ENCODE results near the gene PFN4.

Gene PFN4

DNA sequence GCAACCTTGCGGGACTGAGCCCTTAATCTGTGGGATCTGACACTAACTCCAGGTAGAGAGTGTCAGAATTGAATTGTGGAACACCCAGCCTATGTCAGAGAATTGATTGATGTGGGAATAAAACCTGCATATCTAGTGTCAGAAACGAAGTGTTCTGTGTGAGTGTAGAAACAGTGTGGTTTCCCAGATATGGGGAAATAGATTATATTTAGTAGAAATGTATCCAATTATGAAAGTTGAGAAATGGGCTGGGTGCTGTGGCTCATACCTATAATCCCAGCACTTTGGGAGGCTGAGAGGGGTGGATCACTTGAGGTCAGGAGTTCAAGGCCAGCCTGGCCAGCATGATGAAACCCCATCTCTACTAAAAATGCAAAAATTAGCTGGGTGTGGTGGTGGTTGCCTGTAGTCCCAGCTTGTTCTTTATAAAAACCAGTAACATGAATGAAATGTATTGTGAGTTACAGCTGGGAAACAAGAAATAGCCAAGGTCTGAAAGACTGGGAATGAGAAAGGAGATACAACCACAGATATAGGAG is 34.2 kb downstream of the PFN4 start:
- H3K9me3 Mint-ChIP-seq = no peaks in the 10 kb centered on the region
- no peak overlapping the region for H3K27ac Mint-ChIP-seq
- TF ChIP-seq, protein P1, sequence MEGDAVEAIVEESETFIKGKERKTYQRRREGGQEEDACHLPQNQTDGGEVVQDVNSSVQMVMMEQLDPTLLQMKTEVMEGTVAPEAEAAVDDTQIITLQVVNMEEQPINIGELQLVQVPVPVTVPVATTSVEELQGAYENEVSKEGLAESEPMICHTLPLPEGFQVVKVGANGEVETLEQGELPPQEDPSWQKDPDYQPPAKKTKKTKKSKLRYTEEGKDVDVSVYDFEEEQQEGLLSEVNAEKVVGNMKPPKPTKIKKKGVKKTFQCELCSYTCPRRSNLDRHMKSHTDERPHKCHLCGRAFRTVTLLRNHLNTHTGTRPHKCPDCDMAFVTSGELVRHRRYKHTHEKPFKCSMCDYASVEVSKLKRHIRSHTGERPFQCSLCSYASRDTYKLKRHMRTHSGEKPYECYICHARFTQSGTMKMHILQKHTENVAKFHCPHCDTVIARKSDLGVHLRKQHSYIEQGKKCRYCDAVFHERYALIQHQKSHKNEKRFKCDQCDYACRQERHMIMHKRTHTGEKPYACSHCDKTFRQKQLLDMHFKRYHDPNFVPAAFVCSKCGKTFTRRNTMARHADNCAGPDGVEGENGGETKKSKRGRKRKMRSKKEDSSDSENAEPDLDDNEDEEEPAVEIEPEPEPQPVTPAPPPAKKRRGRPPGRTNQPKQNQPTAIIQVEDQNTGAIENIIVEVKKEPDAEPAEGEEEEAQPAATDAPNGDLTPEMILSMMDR (IDR thresholded peaks at IDR 0.05; ENCODE audit: unreplicated experiment in 3 of 3) = no peak
- H3K4me1 Mint-ChIP-seq = peaks cover 8% of the 10 kb centered on the region
- no peaks in the 10 kb centered on the region for H3K27me3 Mint-ChIP-seq (ENCODE audit: low read depth)
- peaks cover 24% of the 10 kb centered on the region for H3K36me3 Mint-ChIP-seq (ENCODE audit: low read depth)
- no peak overlapping the region for H3K4me3 Mint-ChIP-seq

DNA sequence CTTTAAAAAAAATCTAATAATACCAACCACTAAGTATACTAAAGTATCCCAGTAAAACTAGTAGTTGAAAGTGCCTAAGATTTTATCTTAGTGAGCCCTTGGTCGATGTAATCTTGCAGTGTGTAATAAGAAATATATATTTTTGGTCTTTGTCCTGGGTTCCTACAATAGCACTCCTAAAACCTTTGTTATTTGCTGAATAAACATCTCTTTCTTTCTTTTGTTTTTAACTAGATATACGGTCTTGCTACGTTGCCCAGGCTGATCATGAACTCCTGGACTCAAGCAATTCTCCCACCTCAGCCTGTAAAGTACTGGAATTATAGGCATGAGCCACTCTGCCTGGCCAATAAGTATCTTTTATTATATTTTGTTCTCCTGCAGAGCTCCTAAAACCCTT is 36.1 kb downstream of the PFN4 start:
- peaks cover 22% of the 10 kb centered on the region for H3K4me1 Mint-ChIP-seq
- H3K4me3 Mint-ChIP-seq = peak overlapping the region; percentile 21 to 65 (median 31)
- TF ChIP-seq, protein P1 (IDR thresholded peaks at IDR 0.05; ENCODE audit: unreplicated experiment in 3 of 3) = no peak
- H3K36me3 Mint-ChIP-seq (ENCODE audit: low read depth) = peaks cover 25% of the 10 kb centered on the region
- H3K27me3 Mint-ChIP-seq (ENCODE audit: low read depth) = no peaks in the 10 kb centered on the region
- peak overlapping the region in 2 of 3 experiments; percentile 16 to 62 for H3K27ac Mint-ChIP-seq
- H3K9me3 Mint-ChIP-seq = no peaks in the 10 kb centered on the region

DNA sequence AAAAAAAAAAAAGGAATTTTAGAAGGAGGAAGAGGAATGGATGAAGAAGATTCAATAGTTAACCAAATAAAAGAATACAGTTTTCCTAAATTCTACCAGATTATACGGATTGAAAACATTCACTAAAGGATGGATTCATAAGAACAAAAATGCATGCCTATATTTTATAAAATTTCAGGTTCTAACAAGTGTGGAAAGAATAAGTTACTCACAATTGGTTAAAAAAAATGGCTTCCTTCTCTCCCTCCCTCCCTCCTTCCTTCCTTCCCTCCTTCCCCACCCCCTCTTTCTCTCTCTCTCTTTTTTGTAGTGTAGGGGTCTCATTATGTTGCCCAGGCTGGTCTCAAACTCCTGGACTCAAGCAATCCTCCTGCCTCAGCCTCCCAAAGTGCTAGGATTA is 36.9 kb downstream of the PFN4 start:
- Mint-ChIP-seq H3K4me3 (peak overlapping the region; percentile 54 to 74 (median 72)), H3K4me1 (peaks cover 25% of the 10 kb centered on the region), H3K36me3 (ENCODE audit: low read depth) (peaks cover 26% of the 10 kb centered on the region), H3K27me3 (ENCODE audit: low read depth) (no peaks in the 10 kb centered on the region), H3K27ac (peak overlapping the region; percentile 16 to 84 (median 63)), H3K9me3 (no peaks in the 10 kb centered on the region)
- TF ChIP-seq, protein P1 (IDR thresholded peaks at IDR 0.05; ENCODE audit: unreplicated experiment in 3 of 3) = no peak

DNA sequence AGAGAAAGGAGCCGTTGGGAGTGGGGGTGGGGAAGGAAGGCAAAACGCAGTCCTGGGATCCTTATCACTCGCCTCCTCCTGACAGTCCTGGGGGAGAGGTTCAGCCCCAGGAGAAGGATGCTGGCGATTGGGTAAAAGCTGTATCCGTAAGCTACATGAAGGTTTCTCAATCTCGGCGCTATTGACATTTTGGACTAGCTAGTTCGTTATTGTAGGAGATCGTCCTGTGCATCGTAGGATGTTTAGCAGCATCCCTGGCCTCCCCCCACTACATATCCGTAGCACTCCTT is 38.0 kb downstream of the PFN4 start:
- Mint-ChIP-seq H3K4me1 (peaks cover 35% of the 10 kb centered on the region), H3K9me3 (no peaks in the 10 kb centered on the region), H3K27me3 (ENCODE audit: low read depth) (no peaks in the 10 kb centered on the region), H3K36me3 (ENCODE audit: low read depth) (peaks cover 37% of the 10 kb centered on the region), H3K4me3 (peak overlapping the region; percentile 90 to 96 (median 93)), H3K27ac (peak overlapping the region; percentile 98 to 99 (median 99))
- TF ChIP-seq, protein P1 (IDR thresholded peaks at IDR 0.05; ENCODE audit: unreplicated experiment in 3 of 3) = no peak

DNA sequence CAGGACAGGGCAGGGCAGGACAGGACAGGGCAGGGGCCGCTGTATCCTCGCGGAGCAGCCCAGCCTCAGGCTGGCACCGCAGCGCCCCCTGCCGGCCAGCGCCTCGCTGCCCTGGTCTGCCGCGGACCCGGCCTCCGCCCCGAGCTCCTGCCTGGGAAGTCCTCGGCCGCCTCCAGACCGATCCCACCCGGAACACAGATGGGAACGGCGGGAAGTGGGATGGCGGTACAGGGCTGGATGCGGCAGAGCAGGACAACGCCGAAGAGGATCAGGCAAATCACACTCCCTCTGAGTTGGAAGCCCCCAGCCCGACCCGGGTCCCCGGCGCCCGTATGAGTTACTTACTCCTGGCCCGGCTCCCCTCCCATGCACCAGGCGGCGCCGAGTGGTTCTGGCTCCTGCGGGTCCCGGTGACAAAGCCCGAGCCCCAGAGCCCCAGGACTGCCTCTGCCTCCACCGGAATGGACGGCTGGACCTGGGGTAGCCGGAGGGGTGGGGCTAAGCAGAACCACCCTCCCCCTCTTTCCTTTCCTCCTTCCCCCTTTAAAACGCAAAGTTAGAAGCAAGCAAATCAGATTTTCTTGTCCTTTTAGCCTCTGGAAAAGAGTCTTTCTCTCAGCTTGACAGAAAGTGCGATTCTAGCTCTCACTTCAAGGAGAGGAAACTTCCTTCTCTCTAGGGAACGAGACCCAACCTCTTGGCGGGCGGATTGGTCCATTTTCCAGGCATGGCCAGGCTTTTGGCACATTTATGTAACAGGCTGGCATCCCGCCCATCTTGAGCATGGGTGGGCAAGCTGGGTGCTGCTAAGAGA is 38.5 kb downstream of the PFN4 start, which contains the start of gene TP53I3:
Gene TP53I3, minus strand, starts transcription at position 449 of the 814 bp plus-strand sequence. CDS start 508 bp downstream, outside the sequence.
- Mint-ChIP-seq H3K9me3 (no peaks in the 10 kb centered on the region), H3K36me3 (ENCODE audit: low read depth) (peaks cover 42% of the 10 kb centered on the region), H3K27me3 (ENCODE audit: low read depth) (no peaks in the 10 kb centered on the region), H3K4me1 (peaks cover 35% of the 10 kb centered on the region), H3K4me3 (peak within 1 kb of the TSS; percentile 90 to 96 (median 93)), H3K27ac (peak within 1 kb of the TSS; percentile 98 to 99 (median 99))
- TF ChIP-seq, protein P1 (IDR thresholded peaks at IDR 0.05; ENCODE audit: unreplicated experiment in 3 of 3) = peak; percentile 99

Data from nephron (organoid).